Measurements from ENCODE around the gene CXCR2.
"Not testable (repeated sequence)": the region's sequence is repeated elsewhere in the genome, so short reads cannot be mapped to it uniquely, and the experiment has no call there.

CXCR2 gene

GRCh38 chr2:218168635-218169462 lies 43.0 kb downstream of the CXCR2 start:
- peak; percentile 79 for TF ChIP-seq CTCF (IDR thresholded peaks at IDR 0.05; ENCODE audit: low read depth, low read length)
- no peak overlapping the region for H3K4me3 ChIP-seq (replicated peaks in 1 of 2; ENCODE audit: low read depth in 2 of 2, low read length in 2 of 2)
- peak; percentile 39 to 55 for DNase-seq (ENCODE audit: low read depth in 2 of 2)

- no peak overlapping the region for H3K4me3 ChIP-seq (replicated peaks in 1 of 2; ENCODE audit: low read depth in 2 of 2, low read length in 2 of 2)
- DNase-seq (ENCODE audit: low read depth in 2 of 2) = no peak
- TF ChIP-seq CTCF (IDR thresholded peaks at IDR 0.05; ENCODE audit: low read depth, low read length) = no peak
These were observed 44.1 kb downstream of the CXCR2 start for GRCh38 chr2:218169757-218170546.

DNA sequence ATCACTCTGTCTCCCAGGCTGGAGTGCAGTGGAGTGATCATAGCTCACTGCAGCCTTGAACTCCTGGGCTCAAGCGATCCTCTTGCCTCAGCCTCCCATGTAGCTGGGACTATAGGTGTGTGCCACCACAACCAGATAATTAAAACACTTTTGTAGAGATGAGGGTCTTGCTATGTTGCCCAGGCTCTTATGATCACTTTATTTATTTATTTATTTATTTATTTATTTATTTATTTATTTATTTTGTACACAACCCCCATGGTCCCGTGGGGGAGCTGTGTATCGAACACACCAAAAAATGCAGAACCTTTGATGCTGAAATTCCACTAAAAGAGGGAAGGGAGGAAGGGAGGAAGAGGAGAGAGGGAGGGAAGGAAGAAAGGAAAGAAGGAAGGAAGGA lies 45.9 kb downstream of the CXCR2 start:
- H3K4me3 ChIP-seq (replicated peaks in 1 of 2; ENCODE audit: low read depth in 2 of 2, low read length in 2 of 2); DNase-seq (ENCODE audit: low read depth in 2 of 2): not testable (repeated sequence)

GRCh38 chr2:218172845-218173244 lies 47.0 kb downstream of the CXCR2 start:
- no peak for DNase-seq (ENCODE audit: low read depth in 2 of 2)
- no peak overlapping the region for H3K4me3 ChIP-seq (replicated peaks in 1 of 2; ENCODE audit: low read depth in 2 of 2, low read length in 2 of 2)
- no peak for TF ChIP-seq CTCF (IDR thresholded peaks at IDR 0.05; ENCODE audit: low read depth, low read length)

DNA sequence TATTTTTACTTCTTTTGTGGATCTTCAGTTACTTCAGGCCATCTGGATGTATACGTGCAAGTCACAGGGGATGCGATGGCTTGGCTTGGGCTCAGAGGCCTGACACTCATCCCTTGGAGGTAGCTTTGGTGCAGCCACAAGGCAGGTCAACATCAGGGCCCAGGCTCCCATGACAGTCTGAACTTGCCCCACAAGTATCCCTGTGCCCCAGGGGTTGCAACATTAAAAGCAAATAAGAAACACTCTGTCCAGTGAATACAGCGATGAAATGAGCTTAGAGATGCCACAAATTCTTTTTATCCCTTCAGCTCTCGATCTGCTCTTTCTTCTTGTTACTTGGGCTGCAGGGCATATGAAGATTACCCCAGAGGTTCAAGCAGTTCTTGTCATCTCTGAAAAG lies 54.0 kb downstream of the CXCR2 start:
- no peak for DNase-seq (ENCODE audit: low read depth in 2 of 2)
- no peak for TF ChIP-seq CTCF (IDR thresholded peaks at IDR 0.05; ENCODE audit: low read depth, low read length)
- H3K4me3 ChIP-seq (replicated peaks in 1 of 2; ENCODE audit: low read depth in 2 of 2, low read length in 2 of 2) = no peak overlapping the region

DNA sequence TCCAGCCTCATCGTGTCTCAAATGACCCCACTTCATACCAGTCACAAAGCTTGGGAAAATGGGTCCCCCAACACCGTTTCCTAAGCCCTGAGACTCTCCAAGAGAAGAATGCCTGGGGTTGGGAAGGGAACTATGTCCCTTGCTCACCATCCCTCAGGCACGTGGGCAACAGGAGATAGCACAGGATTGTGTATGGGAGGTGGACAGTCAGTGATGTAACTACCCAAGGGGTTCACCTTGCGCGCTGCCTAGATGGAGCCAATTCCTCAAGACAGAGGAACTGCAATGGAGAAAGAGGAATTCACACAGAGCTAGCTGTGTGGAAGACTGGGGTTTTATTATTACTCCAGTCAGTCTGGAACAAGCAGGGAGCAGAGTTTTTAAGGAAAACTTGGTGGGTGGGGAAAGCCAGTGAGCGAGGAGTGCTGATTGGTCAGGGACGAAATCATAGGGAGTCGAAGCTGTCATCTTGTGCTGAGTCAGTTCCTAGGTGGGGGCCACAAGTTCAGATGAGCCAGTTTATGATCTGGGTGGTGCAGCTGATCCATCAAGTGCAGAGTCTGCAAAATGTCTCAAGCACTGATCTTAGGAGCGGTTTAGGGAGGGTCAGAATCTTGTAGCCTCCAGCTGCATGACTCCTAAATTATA lies 54.8 kb downstream of the CXCR2 start:
- TF ChIP-seq CTCF (IDR thresholded peaks at IDR 0.05; ENCODE audit: low read depth, low read length) = no peak

GRCh38 chr2:218184331-218184730 lies 58.5 kb downstream of the CXCR2 start:
- TF ChIP-seq CTCF (IDR thresholded peaks at IDR 0.05; ENCODE audit: low read depth, low read length) = no peak
- no peak overlapping the region for H3K4me3 ChIP-seq (replicated peaks in 1 of 2; ENCODE audit: low read depth in 2 of 2, low read length in 2 of 2)
- no peak for DNase-seq (ENCODE audit: low read depth in 2 of 2)

More for the DNA sequence above, 54.8 kb downstream of the CXCR2 start:
- no peak overlapping the region for H3K4me3 ChIP-seq (replicated peaks in 1 of 2; ENCODE audit: low read depth in 2 of 2, low read length in 2 of 2)
- no peak for DNase-seq (ENCODE audit: low read depth in 2 of 2)

Measured in cardiac fibroblast (primary cell).